ENCODE measurements around the gene TLL1. TPM values are rescaled to one million over a fixed set of nuclear protein-coding genes. Genes with fewer than 3 reads are reported as not detected.

Gene TLL1
- total RNA-seq, 1 experiment from 2014 or later, result not detected

DNA sequence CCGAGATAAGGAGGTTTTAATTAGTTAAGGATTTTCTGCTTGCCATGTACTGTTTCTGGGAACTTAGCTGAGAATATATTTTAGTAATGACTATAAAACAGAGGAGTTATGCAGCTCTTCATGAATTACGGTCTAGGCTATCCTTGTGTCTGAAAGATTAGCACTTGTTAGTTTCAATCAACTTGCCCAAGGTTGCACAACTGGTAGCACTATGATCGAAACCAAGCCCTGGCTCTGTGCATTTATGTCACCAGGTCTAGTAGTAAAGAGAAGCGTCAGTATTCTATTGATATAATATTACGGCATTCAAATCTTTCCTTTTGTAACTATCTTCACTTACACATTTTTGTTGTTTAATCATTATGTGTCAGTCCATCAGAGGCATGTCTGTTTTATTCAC is 176.0 kb downstream of the TLL1 start:
- no peak overlapping the region for H2BK12ac ChIP-seq (ENCODE audit: insufficient read length, low read depth, low read length)
- no peak overlapping the region for H3T11ph ChIP-seq (ENCODE audit: low read length)
- H3K79me1 ChIP-seq (ENCODE audit: insufficient read depth, low read depth, low read length, poor library complexity, severe bottlenecking), result no peaks in the 10 kb centered on the region
- Mint-ChIP-seq H3K27ac (no peak overlapping the region), H3K27me3 (ENCODE audit: low read depth) (no peaks in the 10 kb centered on the region), H3K36me3 (ENCODE audit: insufficient read depth in 1 of 3, low read depth in 3 of 3) (no peaks in the 10 kb centered on the region), H3K9me3 (no peaks in the 10 kb centered on the region), H3K4me3 (no peak overlapping the region), H3K4me1 (no peaks in the 10 kb centered on the region)
- no CpG with 5 or more reads among the region's 5 CpGs for WGBS (ENCODE audit: extremely low coverage, insufficient read length, low lambda C conversion rate)
- H3K23ac ChIP-seq (ENCODE audit: insufficient read length, low read depth, low read length), result no peak overlapping the region
- H3K4me2 ChIP-seq (ENCODE audit: insufficient read depth, insufficient read length, low read length), result no peak overlapping the region
- no peak overlapping the region for H3K56ac ChIP-seq (ENCODE audit: insufficient read length, low read depth, low read length)
- no peak overlapping the region for H3K14ac ChIP-seq (ENCODE audit: insufficient read depth, low read length)
- H3K9ac ChIP-seq (ENCODE audit: extremely low read depth, insufficient read length, low read length), result no peak overlapping the region
- no peak overlapping the region for H2AK5ac ChIP-seq (ENCODE audit: insufficient read length, low read length)
- H3K27ac ChIP-seq (ENCODE audit: insufficient read length, low read depth, low read length), result no peak overlapping the region
- no peak overlapping the region for H4K5ac ChIP-seq (ENCODE audit: insufficient read length, low read depth, low read length)
- H4K91ac ChIP-seq (ENCODE audit: insufficient read length, low read depth, low read length), result no peak overlapping the region
- H3K4ac ChIP-seq (ENCODE audit: low read depth, low read length), result no peak overlapping the region
- no peaks in the 10 kb centered on the region for H3K4me1 ChIP-seq (ENCODE audit: insufficient read depth, low read length)
- no peak for DNase-seq
- H2BK15ac ChIP-seq (ENCODE audit: low read depth, low read length), result no peak overlapping the region
- H3K23me2 ChIP-seq (ENCODE audit: insufficient read length, low read depth, low read length, poor library complexity, severe bottlenecking), result no peaks in the 10 kb centered on the region
- TF ChIP-seq, protein P1, sequence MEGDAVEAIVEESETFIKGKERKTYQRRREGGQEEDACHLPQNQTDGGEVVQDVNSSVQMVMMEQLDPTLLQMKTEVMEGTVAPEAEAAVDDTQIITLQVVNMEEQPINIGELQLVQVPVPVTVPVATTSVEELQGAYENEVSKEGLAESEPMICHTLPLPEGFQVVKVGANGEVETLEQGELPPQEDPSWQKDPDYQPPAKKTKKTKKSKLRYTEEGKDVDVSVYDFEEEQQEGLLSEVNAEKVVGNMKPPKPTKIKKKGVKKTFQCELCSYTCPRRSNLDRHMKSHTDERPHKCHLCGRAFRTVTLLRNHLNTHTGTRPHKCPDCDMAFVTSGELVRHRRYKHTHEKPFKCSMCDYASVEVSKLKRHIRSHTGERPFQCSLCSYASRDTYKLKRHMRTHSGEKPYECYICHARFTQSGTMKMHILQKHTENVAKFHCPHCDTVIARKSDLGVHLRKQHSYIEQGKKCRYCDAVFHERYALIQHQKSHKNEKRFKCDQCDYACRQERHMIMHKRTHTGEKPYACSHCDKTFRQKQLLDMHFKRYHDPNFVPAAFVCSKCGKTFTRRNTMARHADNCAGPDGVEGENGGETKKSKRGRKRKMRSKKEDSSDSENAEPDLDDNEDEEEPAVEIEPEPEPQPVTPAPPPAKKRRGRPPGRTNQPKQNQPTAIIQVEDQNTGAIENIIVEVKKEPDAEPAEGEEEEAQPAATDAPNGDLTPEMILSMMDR (conservative IDR thresholded peaks at IDR 0.05), result no peak
- no peak overlapping the region for H2BK120ac ChIP-seq (ENCODE audit: low read depth, low read length, poor library complexity, severe bottlenecking)
- no peak overlapping the region for H2AFZ ChIP-seq (ENCODE audit: low read length)
- H2BK20ac ChIP-seq (ENCODE audit: low read depth, low read length, poor library complexity, severe bottlenecking), result no peak overlapping the region
- H3K9me3 ChIP-seq (ENCODE audit: control insufficient read depth, low read depth, low read length), result no peaks in the 10 kb centered on the region
- no peaks in the 10 kb centered on the region for H4K20me1 ChIP-seq (ENCODE audit: control insufficient read depth, insufficient read depth, insufficient read length)
- no peak overlapping the region for H4K8ac ChIP-seq (replicated peaks; ENCODE audit: insufficient read length, low read depth, low read length)
- no peak overlapping the region for H2BK5ac ChIP-seq (ENCODE audit: insufficient read length, low read length)
- no peak overlapping the region for H3K18ac ChIP-seq (ENCODE audit: insufficient read length, low read depth, low read length)
- no peaks in the 10 kb centered on the region for H3K79me2 ChIP-seq (ENCODE audit: insufficient read depth, low read length)
- no peaks in the 10 kb centered on the region for H3K27me3 ChIP-seq (ENCODE audit: insufficient read depth, low read length)
